ENCODE results near the gene HOXB13. TPM values are rescaled to one million over a fixed set of nuclear protein-coding genes. Genes with fewer than 3 reads are reported as not detected.

Gene HOXB13
- total RNA-seq, 3 donors from 2014 or later = 0.11 TPM; not detected in 2

- Mint-ChIP-seq H3K4me1 (ENCODE audit: low read depth) (peaks cover 5% of the 10 kb centered on the region), H3K27me3 (ENCODE audit: low read depth) (peaks cover 93% of the 10 kb centered on the region), H3K9me3 (no peaks in the 10 kb centered on the region)
Measured at GRCh38 chr17:48753794-48754499, 25.4 kb upstream of the HOXB13 start.

DNA sequence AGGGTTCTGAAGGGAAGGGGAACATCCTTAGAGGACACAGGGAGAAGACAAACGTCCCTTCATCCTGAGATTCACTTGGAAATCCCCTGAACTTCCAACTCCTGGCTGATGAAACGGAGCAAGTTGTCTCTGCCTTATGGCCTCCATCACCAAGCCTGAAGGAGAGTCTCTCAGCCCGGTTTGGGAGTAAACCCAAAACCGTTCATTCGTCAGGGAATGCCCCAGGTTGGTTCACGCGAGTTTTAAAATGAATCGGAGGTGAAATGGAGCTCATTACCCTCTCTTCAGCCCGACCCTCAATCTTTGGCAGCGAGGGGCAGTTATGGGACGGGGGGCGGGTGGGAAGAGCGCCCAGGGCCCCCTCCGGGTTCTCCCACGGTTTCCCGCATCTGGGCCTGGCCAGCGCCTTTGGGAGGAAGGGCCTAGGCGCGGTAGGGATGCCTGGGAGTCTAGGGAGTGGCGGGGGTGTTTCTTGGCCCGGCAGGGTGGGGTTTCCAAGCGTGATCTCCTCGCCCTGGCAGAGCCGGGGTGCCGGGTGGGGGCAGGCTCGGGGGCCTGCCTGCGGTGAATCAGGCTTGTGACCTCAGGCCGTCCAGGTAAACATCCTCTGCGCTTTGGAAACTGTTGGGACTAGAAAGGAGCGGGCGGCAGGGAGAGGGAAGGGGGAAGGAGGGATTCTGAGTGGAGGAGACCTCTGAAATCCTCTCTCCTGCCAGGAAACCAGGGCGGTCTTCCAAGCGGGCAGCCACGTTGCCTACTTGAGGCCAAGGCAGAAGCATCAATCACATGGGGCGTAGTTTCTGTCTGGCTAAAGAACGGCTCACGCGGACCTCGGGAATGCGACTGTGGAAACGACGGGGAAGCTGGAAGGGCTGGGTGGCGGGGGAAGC lies 24.1 kb upstream of the HOXB13 start:
- Mint-ChIP-seq H3K36me3 (ENCODE audit: insufficient read depth) (no peaks in the 10 kb centered on the region), H3K4me3 (no peak overlapping the region)

More at GRCh38 chr17:48753794-48754499, 25.4 kb upstream of the HOXB13 start:
- ATAC-seq = no peak
- Mint-ChIP-seq H3K4me3 (no peak overlapping the region), H3K36me3 (ENCODE audit: insufficient read depth) (no peaks in the 10 kb centered on the region)
- DNase-seq = no peak

GRCh38 chr17:48751733-48752398 lies 23.3 kb upstream of the HOXB13 start:
- Mint-ChIP-seq H3K36me3 (ENCODE audit: insufficient read depth) (no peaks in the 10 kb centered on the region), H3K27me3 (ENCODE audit: low read depth) (peaks cover 88% of the 10 kb centered on the region), H3K4me1 (ENCODE audit: low read depth) (peaks cover 5% of the 10 kb centered on the region), H3K4me3 (no peak overlapping the region), H3K9me3 (no peaks in the 10 kb centered on the region)
- DNase-seq = no peak
- no peak for ATAC-seq

More for the DNA sequence above, 24.1 kb upstream of the HOXB13 start:
- DNase-seq (no peak), ATAC-seq (no peak)
- Mint-ChIP-seq H3K4me1 (ENCODE audit: low read depth) (peaks cover 5% of the 10 kb centered on the region), H3K27me3 (ENCODE audit: low read depth) (peaks cover 90% of the 10 kb centered on the region), H3K9me3 (no peaks in the 10 kb centered on the region)

GRCh38 chr17:48751172-48751571 lies 22.6 kb upstream of the HOXB13 start:
- no peak for ATAC-seq
- no peak for DNase-seq
- Mint-ChIP-seq H3K4me1 (ENCODE audit: low read depth) (peaks cover 8% of the 10 kb centered on the region), H3K27me3 (ENCODE audit: low read depth) (peaks cover 90% of the 10 kb centered on the region), H3K36me3 (ENCODE audit: insufficient read depth) (no peaks in the 10 kb centered on the region), H3K4me3 (no peak overlapping the region), H3K9me3 (no peaks in the 10 kb centered on the region)

GRCh38 chr17:48749621-48750553 lies 21.3 kb upstream of the HOXB13 start:
- Mint-ChIP-seq H3K36me3 (ENCODE audit: insufficient read depth) (no peaks in the 10 kb centered on the region), H3K27me3 (ENCODE audit: low read depth) (peaks cover 89% of the 10 kb centered on the region), H3K9me3 (no peaks in the 10 kb centered on the region), H3K4me3 (no peak overlapping the region), H3K4me1 (ENCODE audit: low read depth) (peaks cover 8% of the 10 kb centered on the region)
- DNase-seq (no peak), ATAC-seq (no peak)

DNA sequence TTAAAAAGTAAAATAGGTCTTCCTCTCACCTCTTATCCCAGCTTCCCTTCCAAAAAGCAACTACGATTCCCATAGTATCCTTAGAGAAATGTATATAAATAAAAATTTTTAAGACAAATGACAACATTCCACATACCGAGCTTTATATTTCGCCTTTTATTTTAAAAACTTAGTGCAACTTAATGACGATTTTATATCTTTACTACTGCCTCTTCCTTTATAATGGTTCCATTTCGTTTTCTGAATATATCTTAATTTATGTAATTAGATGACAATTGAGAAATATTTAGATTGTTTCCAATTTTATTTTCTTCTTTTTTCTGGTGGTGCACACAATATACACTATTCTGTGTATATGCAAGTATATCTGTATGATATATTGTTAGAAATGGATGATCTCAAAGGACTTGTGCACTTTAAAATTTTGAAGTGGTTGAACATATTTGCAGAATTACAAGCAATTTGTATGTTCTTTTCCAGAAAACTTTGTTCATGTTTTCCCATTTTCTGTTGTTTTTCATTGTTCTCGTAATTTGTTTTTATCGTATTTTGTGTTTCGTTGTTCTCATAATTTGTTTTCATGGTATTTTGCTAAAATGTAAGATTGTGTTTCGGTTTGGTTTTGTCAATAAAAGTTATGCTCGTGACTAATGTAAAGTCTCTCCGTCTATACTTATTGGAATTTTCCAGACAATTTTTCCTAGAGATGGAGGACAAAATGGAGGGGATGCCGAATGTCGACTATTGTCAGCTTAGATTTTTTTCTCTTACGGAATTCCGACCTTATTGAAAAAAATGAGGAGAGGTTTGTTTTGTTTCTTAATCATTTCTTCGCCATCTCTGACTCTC lies 20.4 kb upstream of the HOXB13 start:
- ATAC-seq (no peak), DNase-seq (no peak)
- Mint-ChIP-seq H3K4me1 (ENCODE audit: low read depth) (peaks cover 8% of the 10 kb centered on the region), H3K4me3 (no peak overlapping the region), H3K36me3 (ENCODE audit: insufficient read depth) (no peaks in the 10 kb centered on the region), H3K9me3 (no peaks in the 10 kb centered on the region), H3K27me3 (ENCODE audit: low read depth) (peaks cover 87% of the 10 kb centered on the region)

DNA sequence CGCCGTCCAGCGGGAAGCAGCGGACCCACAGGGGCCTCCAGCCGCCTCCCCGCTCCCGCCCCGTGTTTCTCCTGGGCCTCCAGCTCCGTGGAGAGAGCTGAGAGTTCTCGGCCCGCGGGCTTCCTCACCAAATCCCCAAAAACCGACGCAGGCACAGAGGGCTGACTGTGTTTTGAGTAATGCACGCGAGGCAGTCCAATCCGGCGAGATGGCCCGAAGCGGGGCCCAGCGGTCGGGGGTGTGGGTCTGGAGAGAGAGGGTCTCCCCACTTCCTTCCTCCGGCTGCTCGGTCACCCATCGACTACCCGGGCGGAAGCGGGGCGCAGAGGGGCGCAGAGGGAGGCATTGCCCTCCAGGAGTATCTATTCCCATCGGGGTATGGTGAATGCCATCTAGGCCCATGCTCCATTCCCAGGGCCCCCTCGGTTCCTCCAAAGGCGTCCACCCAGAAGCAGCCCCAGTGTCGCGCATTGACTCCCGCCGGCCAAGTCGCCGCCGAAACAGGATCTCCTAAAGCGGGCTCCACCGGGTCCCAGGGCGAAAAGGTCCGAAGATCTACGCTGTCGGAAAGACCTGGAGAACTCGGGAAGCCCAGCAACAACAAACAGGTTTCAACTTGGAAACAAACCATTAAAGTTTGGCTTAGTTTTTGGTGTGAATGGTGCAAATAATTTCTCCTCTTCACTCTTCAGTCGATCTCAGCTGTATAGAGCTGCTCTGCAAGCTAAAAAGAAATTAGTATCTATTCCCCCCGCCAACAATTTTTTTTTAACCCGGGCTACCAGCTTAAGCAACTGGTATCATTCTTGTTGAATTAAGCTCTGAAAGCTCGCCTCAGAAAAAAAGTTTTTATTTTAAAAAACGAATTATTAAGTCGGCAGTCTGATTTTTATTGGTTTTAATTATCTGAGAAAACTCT lies 19.2 kb upstream of the HOXB13 start:
- DNase-seq = no peak
- no peak overlapping the region for H3K4me3 Mint-ChIP-seq
- peak in 1 of 2 donors; percentile 27 for ATAC-seq
- H3K36me3 Mint-ChIP-seq (ENCODE audit: insufficient read depth) = no peaks in the 10 kb centered on the region
- H3K9me3 Mint-ChIP-seq = no peaks in the 10 kb centered on the region
- peaks cover 6% of the 10 kb centered on the region for H3K4me1 Mint-ChIP-seq (ENCODE audit: low read depth)
- peaks cover 87% of the 10 kb centered on the region for H3K27me3 Mint-ChIP-seq (ENCODE audit: low read depth)

DNA sequence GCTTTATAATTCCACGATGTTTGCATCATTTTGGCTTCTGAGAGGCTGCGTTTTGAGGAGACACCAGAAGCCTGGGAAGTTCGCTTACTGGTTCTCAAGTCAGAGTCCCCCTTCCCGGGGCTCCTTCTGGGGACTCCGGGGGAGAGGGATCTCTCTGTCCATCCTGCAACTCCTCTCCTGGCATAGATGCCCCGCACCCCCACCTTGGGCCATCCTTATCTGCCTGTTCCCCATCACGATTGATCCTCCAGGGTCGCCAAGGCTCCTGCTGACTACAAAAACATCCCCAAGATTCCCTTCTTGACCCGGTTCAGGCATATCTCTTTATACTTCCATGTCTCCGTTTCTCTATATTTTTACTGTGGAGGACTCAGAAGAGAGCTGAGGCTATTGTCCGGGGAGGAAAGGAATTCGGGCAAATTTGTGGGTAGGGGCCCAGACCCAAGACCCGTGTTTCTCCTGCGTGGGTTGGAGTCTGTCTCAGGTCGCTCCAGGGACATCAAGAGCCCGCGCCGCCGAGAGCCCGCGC lies 18.4 kb upstream of the HOXB13 start:
- no peak for DNase-seq
- no peaks in the 10 kb centered on the region for H3K9me3 Mint-ChIP-seq
- H3K4me1 Mint-ChIP-seq (ENCODE audit: low read depth) = peaks cover 3% of the 10 kb centered on the region
- H3K27me3 Mint-ChIP-seq (ENCODE audit: low read depth) = peaks cover 88% of the 10 kb centered on the region
- no peak for ATAC-seq
- no peak overlapping the region for H3K4me3 Mint-ChIP-seq
- no peaks in the 10 kb centered on the region for H3K36me3 Mint-ChIP-seq (ENCODE audit: insufficient read depth)

DNA sequence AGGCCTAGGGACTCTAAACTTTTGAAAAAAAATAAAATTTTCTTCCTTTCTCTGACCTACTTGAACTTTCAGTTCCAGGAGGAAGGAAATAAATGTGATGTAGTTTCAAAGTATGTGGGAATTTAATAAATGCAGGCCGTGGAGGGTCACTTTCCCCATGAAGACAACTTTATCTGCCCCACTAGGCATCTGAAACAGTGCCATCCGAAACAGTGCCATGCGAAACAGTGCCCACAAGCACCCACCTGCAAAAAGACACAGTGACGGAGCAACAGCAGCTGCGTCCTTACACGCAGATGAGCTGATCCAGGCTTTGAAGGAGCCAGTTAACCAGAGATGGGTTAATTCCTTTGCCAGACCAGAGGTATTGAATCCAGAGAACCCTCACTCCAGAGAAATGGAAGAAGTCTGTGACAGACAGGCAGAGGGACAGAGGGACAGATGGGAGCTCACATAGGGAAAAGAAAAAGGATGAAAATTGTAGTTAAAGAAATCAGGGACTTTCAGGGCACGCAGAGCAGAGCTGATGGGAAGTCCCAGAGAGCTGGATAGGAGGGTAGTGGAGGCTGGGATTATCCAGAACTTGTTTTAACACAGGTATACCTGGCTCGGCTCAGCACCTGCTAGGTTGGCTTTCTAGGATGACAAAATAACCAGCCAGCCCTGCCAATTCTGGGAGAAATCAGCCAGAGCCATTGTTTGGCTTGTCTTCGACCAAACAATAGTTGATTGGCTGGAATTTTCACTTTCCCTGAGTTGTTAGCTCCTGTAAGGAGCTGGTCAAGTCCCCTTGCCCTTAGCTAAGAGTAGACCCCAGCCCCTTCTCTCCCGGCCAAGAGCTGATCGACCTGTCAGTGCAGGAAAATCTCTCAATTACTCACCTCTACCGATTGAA lies 17.1 kb upstream of the HOXB13 start:
- ATAC-seq = no peak
- Mint-ChIP-seq H3K4me3 (no peak overlapping the region), H3K36me3 (ENCODE audit: insufficient read depth) (no peaks in the 10 kb centered on the region), H3K9me3 (no peaks in the 10 kb centered on the region), H3K27me3 (ENCODE audit: low read depth) (peaks cover 89% of the 10 kb centered on the region), H3K4me1 (ENCODE audit: low read depth) (peaks cover 3% of the 10 kb centered on the region)
- no peak for DNase-seq

- Mint-ChIP-seq H3K9me3 (no peaks in the 10 kb centered on the region), H3K4me1 (ENCODE audit: low read depth) (peaks cover 5% of the 10 kb centered on the region), H3K36me3 (ENCODE audit: insufficient read depth) (no peaks in the 10 kb centered on the region), H3K4me3 (no peak overlapping the region), H3K27me3 (ENCODE audit: low read depth) (peaks cover 89% of the 10 kb centered on the region)
- ATAC-seq = no peak
- no peak for DNase-seq
Measured at GRCh38 chr17:48740537-48740936, 12.0 kb upstream of the HOXB13 start.

GRCh38 chr17:48738803-48739526 lies 10.4 kb upstream of the HOXB13 start:
- ATAC-seq (no peak), DNase-seq (no peak)
- peaks cover 92% of the 10 kb centered on the region for H3K27me3 Mint-ChIP-seq (ENCODE audit: low read depth)
- no peaks in the 10 kb centered on the region for H3K9me3 Mint-ChIP-seq
- H3K4me3 Mint-ChIP-seq = no peak overlapping the region
- no peaks in the 10 kb centered on the region for H3K36me3 Mint-ChIP-seq (ENCODE audit: insufficient read depth)
- peaks cover 7% of the 10 kb centered on the region for H3K4me1 Mint-ChIP-seq (ENCODE audit: low read depth)

Measured in activated T-cell treated with anti-CD3 and anti-CD28 coated beads, Interleukin-2, amount 50 U/mL, for 4 hours (primary cell).